ENCODE measurements around the gene SLC9C2.

SLC9C2 gene

DNA sequence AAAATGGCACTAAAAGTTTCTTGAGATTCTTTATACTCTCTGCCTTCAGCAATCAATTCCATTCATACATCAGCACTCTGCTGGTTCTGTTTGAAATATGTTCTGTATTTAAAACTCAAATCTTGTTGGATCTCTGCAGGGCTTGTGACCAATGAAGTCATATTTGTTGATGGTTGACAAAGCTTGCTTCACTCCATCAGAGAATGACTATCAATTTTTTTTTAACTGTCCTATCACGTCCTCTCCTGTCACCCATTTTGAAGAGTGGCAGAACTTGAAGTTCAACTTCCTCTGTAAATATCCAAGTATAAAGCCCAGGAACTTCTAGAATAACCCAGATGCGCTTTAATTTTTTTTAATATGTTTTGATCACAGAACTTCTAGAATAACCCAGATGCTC is 114.9 kb downstream of the SLC9C2 start:
- Histone ChIP-seq H3K27me3 (no peaks in the 10 kb centered on the region), H3K9me3 (no peaks in the 10 kb centered on the region), H3K36me3 (peaks cover 67 to 72% (median 69%) of the 10 kb centered on the region in 3 donors), H3K4me3 (no peak overlapping the region), H3K27ac (no peak overlapping the region), H3K4me1 (no peaks in the 10 kb centered on the region)
- no peak for TF ChIP-seq CTCF (IDR thresholded peaks at IDR 0.05)
- no peak for DNase-seq
- intact Hi-C loops (cut with DNase I; ENCODE audit: low total_unique reads): no loop called here

DNA sequence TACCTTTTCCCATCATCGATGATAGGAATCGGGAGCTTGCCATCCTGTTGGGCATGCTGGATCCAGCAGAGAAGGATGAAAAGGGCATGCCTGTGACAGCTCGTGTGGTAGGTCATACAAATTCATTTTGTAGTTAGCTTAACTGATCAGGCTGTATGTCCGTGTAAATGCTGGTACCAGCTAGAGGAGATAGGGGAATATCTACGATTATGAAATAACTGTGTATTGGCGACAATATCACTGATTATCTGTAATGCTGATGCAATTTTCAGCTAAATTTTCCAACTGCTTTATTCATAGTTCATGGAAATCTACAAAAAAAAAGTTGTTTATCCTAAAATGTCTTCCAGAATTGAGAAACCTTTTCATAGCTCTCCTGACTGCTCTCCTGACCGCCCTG is 117.5 kb downstream of the SLC9C2 start:
- Histone ChIP-seq H3K4me1 (peaks cover 0 to 5% (median 3%) of the 10 kb centered on the region in 4 donors), H3K27ac (no peak overlapping the region), H3K27me3 (no peaks in the 10 kb centered on the region), H3K4me3 (no peak overlapping the region), H3K36me3 (peaks cover 86 to 96% (median 95%) of the 10 kb centered on the region in 3 donors), H3K9me3 (no peaks in the 10 kb centered on the region)
- intact Hi-C loops (cut with DNase I; ENCODE audit: low total_unique reads): no loop called here
- no peak for TF ChIP-seq CTCF (IDR thresholded peaks at IDR 0.05)
- no peak for DNase-seq

DNA sequence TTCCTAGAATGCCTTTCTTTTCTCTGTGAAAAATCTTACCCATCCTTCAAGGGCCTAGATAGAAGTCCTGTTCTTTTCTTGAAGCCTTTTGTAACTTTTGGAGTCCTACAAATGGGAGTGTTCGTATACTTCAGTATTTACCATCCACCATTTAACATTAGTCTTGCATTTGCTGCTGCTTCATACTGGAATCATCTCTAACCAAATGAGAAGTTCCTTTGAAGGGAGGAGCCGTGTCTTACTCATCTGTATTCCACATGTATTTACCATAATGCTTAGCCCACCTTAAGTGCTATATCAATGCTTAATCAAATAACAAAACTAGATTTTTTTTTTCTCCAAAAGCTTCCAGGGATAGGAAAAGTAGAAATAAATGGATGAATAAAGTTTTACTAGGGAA is 118.6 kb downstream of the SLC9C2 start:
- Histone ChIP-seq H3K4me1 (peaks cover 0 to 16% (median 8%) of the 10 kb centered on the region in 4 donors), H3K9me3 (no peaks in the 10 kb centered on the region), H3K27ac (no peak overlapping the region), H3K27me3 (no peaks in the 10 kb centered on the region), H3K36me3 (peaks cover 77 to 93% (median 87%) of the 10 kb centered on the region in 3 donors), H3K4me3 (no peak overlapping the region)
- TF ChIP-seq CTCF (IDR thresholded peaks at IDR 0.05): no peak
- DNase-seq: no peak
- intact Hi-C loops (cut with DNase I; ENCODE audit: low total_unique reads): no loop called here

DNA sequence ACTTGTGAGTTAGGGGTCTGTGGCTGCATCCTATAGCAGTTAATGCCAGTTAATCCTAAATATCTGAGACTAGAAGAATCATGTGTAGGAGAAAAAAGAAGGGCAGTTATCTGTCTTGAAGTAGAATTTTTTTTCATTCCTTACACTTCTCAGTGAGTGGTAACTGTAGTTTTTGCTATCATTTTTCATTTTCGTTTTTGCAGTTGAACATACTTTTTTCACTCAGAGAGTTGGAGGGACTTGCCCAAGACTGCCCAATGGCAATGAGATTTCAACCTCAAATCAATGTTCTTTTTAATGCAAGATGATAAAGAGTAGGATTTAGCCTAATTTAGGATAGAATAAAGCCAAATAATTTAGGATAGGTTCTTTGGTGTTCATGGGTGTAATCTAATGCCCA is 120.2 kb downstream of the SLC9C2 start:
- Histone ChIP-seq H3K4me3 (no peak overlapping the region), H3K27me3 (no peaks in the 10 kb centered on the region), H3K9me3 (no peaks in the 10 kb centered on the region), H3K36me3 (peaks cover 62 to 77% (median 71%) of the 10 kb centered on the region in 3 donors), H3K4me1 (peaks cover 0 to 28% (median 19%) of the 10 kb centered on the region in 4 donors), H3K27ac (no peak overlapping the region)
- no peak for DNase-seq
- intact Hi-C loops (cut with DNase I; ENCODE audit: low total_unique reads): no loop called here
- TF ChIP-seq CTCF (IDR thresholded peaks at IDR 0.05): no peak

DNA sequence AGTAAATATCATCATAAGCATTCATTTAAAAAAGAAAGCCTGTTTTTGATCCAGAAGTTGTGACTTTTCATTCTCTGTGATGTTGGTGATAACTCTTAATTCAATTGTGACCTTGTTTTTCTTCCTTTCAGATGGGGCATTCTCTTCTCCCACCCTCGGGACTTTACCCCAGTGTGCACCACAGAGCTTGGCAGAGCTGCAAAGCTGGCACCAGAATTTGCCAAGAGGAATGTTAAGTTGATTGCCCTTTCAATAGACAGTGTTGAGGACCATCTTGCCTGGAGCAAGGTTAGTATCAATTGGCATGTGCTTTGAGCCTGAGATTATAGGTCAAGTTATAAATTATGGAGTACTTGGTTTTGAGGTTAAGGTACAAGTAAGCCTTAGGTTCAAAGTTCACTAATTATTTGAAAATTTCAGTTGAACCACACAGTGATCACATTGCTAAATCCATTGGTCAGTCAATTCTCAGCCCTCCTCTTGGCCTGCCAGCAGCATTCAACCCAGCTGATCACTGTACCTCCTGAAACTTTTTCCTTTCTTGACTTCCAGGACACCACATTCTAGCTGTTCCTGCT is 121.6 kb downstream of the SLC9C2 start:
- intact Hi-C loops (cut with DNase I; ENCODE audit: low total_unique reads): no loop called here
- H3K27ac ChIP-seq: no peak overlapping the region
- H3K36me3 ChIP-seq: peaks cover 48 to 63% (median 57%) of the 10 kb centered on the region in 3 donors

More for the DNA sequence above, 121.6 kb downstream of the SLC9C2 start:
- Histone ChIP-seq H3K4me1 (peaks cover 0 to 29% (median 19%) of the 10 kb centered on the region in 4 donors), H3K4me3 (no peak overlapping the region), H3K9me3 (no peaks in the 10 kb centered on the region), H3K27me3 (no peaks in the 10 kb centered on the region)
- no peak for DNase-seq
- no peak for TF ChIP-seq CTCF (IDR thresholded peaks at IDR 0.05)

Measured in tibial artery (tissue), 4 donors.